ENCODE measurements around the gene RAET1G. TPM values are rescaled to one million over a fixed set of nuclear protein-coding genes. Genes with fewer than 3 reads are reported as not detected.

RAET1G gene
- total RNA-seq, 1 donor: not detected

Other genes starting within 250 kb of the RAET1G start
- gene LATS1, start 205.0 kb downstream of the RAET1G start, total RNA-seq: 32.2 TPM
- 12.6 TPM for gene NUP43, start 176.6 kb downstream of the RAET1G start, total RNA-seq
- 34.6 TPM for gene PCMT1, start 173.4 kb downstream of the RAET1G start, total RNA-seq
- gene LRP11, start 58.8 kb downstream of the RAET1G start, total RNA-seq: 0.21 TPM
- gene RAET1E, start 25.0 kb downstream of the RAET1G start, total RNA-seq: not detected
- 0.94 TPM for gene ULBP2, start 18.9 kb upstream of the RAET1G start, total RNA-seq
- 0.10 TPM for gene ULBP1, start 40.8 kb upstream of the RAET1G start, total RNA-seq
- gene RAET1L, start 102.4 kb upstream of the RAET1G start, total RNA-seq: 0.10 TPM
- gene ULBP3, start 146.0 kb upstream of the RAET1G start, total RNA-seq: 0.84 TPM
- gene PPP1R14C, start 219.9 kb upstream of the RAET1G start, total RNA-seq: 0.21 TPM

Measured in mononuclear cell (primary cell).